HEK293T (cell line): ENCODE data around the gene ATP5F1D.

Source experiments
- CTCF ChIA-PET: fragments of 350-600 bp; formaldehyde crosslinking; extraction: SDS; loops from one replicate; lab custom pipeline; 2021; ENCODE audit warnings: antibody characterized with exemption, inconsistent platforms; lab: Yijun Ruan, JAX
- POLR2A ChIA-PET: fragments of 350-600 bp; formaldehyde crosslinking; extraction: SDS; loops from one replicate; lab custom pipeline; 2020; ENCODE audit warnings: antibody characterized with exemption, inconsistent platforms; lab: Yijun Ruan, JAX
- DNase-seq: peaks from one replicate; pipeline ENCODE4 v3.0.0; 2012; ENCODE audit warnings: mixed read lengths; ENCODE audit errors: extremely low spot score
- ARNT ChIP-seq: fragments of 450-650 bp; IDR thresholded peaks from 2 replicates; pipeline ENCODE4 v1.6.1; 2017; ENCODE audit warnings: mild to moderate bottlenecking
- BHLHE40 ChIP-seq: fragments of 450-650 bp; IDR thresholded peaks from 2 replicates; pipeline ENCODE4 v1.6.1; 2016; ENCODE audit warnings: mild to moderate bottlenecking, moderate library complexity, borderline replicate concordance
- CTBP1 ChIP-seq: fragments of 450-650 bp; IDR thresholded peaks from 2 replicates; pipeline ENCODE4 v1.6.1; 2016; ENCODE audit warnings: borderline replicate concordance
- ELF4 ChIP-seq: fragments of 450-650 bp; IDR thresholded peaks from 2 replicates; pipeline ENCODE4 v1.6.1; 2017; ENCODE audit warnings: antibody characterized with exemption
- FOXK2 ChIP-seq: fragments of 450-650 bp; IDR thresholded peaks from 2 replicates; pipeline ENCODE4 v1.6.1; 2016; ENCODE audit warnings: mild to moderate bottlenecking
- FOXM1 ChIP-seq: fragments of 450-650 bp; IDR thresholded peaks from 2 replicates; pipeline ENCODE4 v1.6.1; 2017; ENCODE audit warnings: mild to moderate bottlenecking, borderline replicate concordance
- HDGF ChIP-seq: fragments of 450-650 bp; IDR thresholded peaks from 2 replicates; pipeline ENCODE4 v1.6.1; 2017; ENCODE audit warnings: antibody characterized with exemption, borderline replicate concordance
- L3MBTL2 ChIP-seq: fragments of 450-650 bp; conservative IDR thresholded peaks from 2 replicates; pipeline ENCODE4 v1.6.1; 2016; ENCODE audit warnings: mild to moderate bottlenecking
- LEF1 ChIP-seq: fragments of 450-650 bp; IDR thresholded peaks from 2 replicates; pipeline ENCODE4 v1.6.1; 2017; ENCODE audit warnings: mild to moderate bottlenecking, borderline replicate concordance
- SP1 ChIP-seq: fragments of 450-650 bp; IDR thresholded peaks from 2 replicates; pipeline ENCODE4 v1.6.1; 2017
- SUZ12 ChIP-seq: fragments of 450-650 bp; IDR thresholded peaks from 2 replicates; pipeline ENCODE4 v1.6.1; 2016; ENCODE audit warnings: mild to moderate bottlenecking
- TARDBP ChIP-seq: fragments of 450-650 bp; IDR thresholded peaks from 2 replicates; pipeline ENCODE4 v1.6.1; 2016
- ZNF384 ChIP-seq: fragments of 450-650 bp; IDR thresholded peaks from 2 replicates; pipeline ENCODE4 v1.6.1; 2016
- TF ChIP-seq, protein P1 (sequence below): fragments of 450-650 bp; IDR thresholded peaks from 2 replicates; pipeline ENCODE4 v1.6.1; 2016

The ATP5F1D gene

DNA sequence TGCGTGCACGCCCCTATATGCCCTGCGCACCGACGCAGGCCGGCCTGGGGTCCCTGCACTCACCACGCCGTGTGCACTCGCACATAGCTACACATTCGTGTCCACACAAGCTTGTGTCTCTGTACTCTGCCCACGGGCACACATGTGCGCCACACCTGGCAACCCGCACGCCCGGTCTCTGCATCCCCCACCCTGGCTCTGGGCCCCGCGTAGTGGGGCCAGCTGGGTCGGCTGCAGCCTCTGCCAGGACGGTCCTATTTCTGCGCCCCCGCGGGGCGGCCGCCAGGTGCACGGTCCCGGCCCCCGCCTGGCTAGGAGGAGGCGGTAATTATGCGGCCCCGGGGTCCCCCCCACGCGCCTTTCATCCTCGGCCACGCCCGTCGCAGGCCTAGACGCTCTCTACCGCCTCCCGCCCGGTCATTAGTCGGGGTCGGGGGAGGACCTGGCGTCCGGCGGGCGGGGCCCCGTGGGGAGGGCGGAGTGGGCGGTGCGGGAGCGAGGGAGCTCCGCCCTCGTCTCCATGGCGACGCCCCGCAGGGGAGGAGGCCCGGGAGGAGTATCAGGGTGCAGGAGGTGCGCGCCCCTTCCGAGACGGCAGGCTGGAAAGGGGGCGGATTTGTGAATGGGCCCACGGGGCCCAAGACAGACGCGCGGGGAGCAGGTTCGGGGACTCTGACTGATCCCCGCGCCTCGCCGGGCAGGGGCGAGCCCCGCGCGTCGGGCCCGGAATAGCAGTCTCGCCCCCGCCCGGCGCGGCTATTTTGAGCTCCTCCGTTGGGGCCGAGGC lies 24.8 kb downstream of the ATP5F1D start:
- DNase-seq: peak; percentile 66
- ChIA-PET CTCF (interaction anchor here (0.6 to 7.3 kb wide), 9 partner anchors 9 to 67 kb away, joined by 3 to 149 read pairs (median 5); partner anchors contain the start of genes ATP5F1D and FAM174C), POLR2A (interaction anchor here (0.6 to 6.9 kb wide), 7 partner anchors 9 to 24 kb away, joined by 3 to 375 read pairs (median 5); partner anchors contain the start of genes ATP5F1D, CBARP and FAM174C)
- TF ChIP-seq FOXK2: no peak
- TF ChIP-seq HDGF: 0 out of 2 replicates have a peak, but pooled peaks have one; percentile 0
- no peak for TF ChIP-seq ARNT
- TF ChIP-seq LEF1: no peak
- TF ChIP-seq ZNF384: no peak
- TF ChIP-seq ELF4: no peak

DNA sequence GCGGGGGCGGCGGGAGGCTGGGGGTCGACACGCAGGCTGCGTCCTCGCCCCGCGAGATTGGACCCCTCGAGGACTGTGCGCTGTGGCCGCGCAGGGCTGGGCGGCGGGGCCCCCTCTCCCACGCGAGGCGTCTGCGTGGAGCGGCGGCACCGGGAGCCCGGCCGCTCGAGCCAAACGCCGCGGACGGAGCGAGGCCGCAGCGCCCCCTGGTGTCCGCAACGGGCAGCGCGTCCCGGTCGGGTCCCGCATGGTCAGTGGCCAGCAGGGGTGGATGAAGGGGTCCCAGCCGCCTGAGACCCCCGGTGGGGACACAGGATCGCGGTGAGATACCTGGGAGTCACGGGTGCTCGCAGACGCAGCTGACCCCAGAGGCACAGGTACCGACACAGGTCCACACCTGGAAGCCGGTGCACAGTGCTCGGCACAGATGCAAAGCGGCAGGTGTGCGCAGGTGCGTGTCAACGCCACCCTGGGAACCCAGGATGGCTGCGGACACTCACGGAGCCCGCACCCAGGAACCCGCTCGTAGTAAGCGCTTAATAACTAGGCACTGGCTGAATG lies 25.4 kb downstream of the ATP5F1D start:
- peak; percentile 41; the same call in 1 of the 2 replicates for TF ChIP-seq FOXM1
- TF ChIP-seq LEF1: no peak
- TF ChIP-seq TARDBP: peak; percentile 71; the same call in 1 of the 2 replicates
- TF ChIP-seq SUZ12: no peak
- no peak for TF ChIP-seq ARNT
- ChIA-PET POLR2A (interaction anchor here (1.0 to 6.9 kb wide), 6 partner anchors 8 to 24 kb away, joined by 3 to 375 read pairs (median 6); partner anchors contain the start of genes ATP5F1D, CBARP and FAM174C), CTCF (interaction anchor here (0.6 to 7.3 kb wide), 8 partner anchors 10 to 66 kb away, joined by 3 to 149 read pairs (median 6); partner anchors contain the start of gene ATP5F1D)
- DNase-seq: peak; percentile 63

DNA sequence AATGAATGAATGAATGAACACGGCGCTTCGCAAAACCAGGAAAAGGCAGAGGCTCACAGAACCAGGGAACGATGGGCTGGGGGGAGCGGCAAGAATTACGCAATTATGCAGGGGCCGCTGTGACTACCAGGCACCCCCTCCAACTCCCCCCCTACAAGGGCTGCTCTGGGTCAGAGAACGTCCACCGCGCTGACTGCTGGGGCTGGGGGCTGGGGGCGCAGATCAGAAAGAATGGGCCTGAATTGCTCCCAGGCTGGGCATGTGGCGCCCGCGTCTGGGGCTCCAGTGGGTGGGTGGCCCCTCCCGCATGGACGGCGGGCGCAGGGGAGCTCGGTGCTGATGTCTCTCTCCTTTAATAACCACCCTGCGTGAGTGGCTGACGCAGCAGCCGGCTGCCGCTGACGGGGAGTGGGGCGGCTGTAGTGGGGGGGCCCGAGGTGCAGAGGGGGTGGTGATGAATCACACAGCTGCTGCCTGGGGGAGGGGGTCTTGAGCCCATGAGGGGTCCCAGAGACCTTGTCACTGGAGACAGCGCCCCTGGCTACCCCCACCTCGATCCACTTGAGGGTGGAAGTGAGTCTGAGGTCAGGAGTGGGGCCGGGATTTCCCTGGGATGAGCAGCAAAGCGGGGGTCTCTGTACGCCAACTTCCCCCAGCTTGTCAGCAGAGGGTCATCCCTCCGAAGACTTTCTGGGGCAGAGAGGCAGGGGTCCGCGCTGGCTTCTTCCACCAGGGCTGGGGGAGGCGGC lies 26.1 kb downstream of the ATP5F1D start:
- ChIA-PET CTCF (interaction anchor here (7.3 kb wide), 1 partner anchor 22 kb away, joined by 149 read pairs; no protein-coding TSS in a partner anchor), POLR2A (interaction anchor here (1.0 to 6.9 kb wide), 5 partner anchors 12 to 87 kb away, joined by 4 to 375 read pairs (median 8); partner anchors contain the start of genes ATP5F1D and CBARP)
- no peak for TF ChIP-seq ZNF384
- TF ChIP-seq FOXM1: 0 out of 2 replicates have a peak, but pooled peaks have one; percentile 50
- TF ChIP-seq, protein P1, sequence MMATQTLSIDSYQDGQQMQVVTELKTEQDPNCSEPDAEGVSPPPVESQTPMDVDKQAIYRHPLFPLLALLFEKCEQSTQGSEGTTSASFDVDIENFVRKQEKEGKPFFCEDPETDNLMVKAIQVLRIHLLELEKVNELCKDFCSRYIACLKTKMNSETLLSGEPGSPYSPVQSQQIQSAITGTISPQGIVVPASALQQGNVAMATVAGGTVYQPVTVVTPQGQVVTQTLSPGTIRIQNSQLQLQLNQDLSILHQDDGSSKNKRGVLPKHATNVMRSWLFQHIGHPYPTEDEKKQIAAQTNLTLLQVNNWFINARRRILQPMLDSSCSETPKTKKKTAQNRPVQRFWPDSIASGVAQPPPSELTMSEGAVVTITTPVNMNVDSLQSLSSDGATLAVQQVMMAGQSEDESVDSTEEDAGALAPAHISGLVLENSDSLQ: no peak
- no peak for TF ChIP-seq HDGF
- no peak for TF ChIP-seq FOXK2
- no peak for TF ChIP-seq TARDBP
- TF ChIP-seq SUZ12: no peak
- TF ChIP-seq SP1: no peak
- DNase-seq: no peak

DNA sequence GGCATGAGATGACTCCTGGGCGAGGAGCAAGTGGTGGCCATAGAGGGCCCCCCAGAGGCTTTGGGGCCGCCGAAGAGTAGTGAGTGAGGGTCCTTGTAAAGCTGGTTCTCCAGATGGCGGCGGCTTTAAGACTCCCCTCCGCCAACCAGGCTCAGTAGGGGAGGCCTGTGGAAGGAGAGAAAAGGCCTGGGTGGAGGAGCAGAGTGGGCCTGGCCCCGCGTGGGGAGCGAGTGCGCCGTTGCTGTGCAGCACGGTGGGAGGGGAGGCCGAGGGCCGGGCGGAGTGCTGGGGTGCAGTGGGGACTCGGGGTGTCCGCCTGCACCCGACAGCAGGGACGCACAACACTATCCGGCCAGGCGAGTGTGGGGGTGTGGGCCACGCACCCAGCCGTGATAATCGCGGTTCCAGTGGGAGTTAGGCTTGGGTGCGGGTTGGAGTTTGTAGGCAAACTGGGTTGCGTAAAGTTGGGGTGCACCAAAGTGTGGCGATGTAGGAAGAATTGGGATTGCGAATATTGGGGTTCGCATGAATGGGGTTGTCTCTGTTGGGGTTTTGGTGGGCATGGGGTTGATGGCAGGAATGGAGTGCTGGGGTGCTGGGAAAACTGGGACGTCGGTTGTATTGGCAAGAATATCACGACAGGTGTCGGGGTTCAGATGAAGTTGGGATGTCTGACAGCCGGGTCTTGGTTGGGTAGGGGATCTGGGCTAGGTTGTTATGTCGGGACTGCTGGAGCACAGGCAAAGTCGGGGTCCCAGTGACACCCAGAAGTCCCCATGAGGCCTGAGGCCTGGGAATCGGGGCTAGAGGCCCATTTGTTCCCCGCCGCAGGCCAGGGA lies 26.9 kb downstream of the ATP5F1D start:
- DNase-seq: no peak
- ChIA-PET CTCF (interaction anchor here (0.8 to 7.3 kb wide), 3 partner anchors 12 to 23 kb away, joined by 4 to 149 read pairs (median 4); no protein-coding TSS in a partner anchor), POLR2A (interaction anchor here (0.6 to 6.9 kb wide), 93 partner anchors 8 to 480 kb away, joined by 3 to 375 read pairs (median 5); partner anchors contain the start of genes ABCA7, ATP5F1D, CBARP and CNN2)
- peak; percentile 58; the same call in 1 of the 2 replicates for TF ChIP-seq TARDBP
- TF ChIP-seq BHLHE40: no peak

DNA sequence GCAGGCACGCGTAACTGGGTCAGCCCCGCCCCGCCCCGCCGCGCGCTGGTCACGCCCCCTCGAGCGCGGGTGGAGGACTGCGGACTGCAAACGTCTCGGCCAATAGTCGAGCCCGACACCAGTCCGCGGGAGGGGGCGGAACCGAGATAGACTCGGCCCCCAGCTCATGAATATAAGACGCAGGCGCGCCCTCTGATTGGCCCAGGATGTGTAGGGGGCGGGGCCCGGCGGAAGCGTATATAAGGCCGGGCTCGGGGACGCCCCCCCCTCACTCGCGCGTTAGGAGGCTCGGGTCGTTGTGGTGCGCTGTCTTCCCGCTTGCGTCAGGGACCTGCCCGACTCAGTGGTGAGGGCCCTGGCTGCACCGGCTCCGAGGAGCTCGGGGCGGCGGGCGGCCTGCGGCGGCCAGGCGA lies 27.5 kb downstream of the ATP5F1D start, which contains the start of gene CIRBP:
Gene CIRBP (plus strand): TSS at position 268 of the 413 bp plus-strand sequence. CDS start 1,602 bp downstream, outside the sequence.
- ChIA-PET POLR2A (interaction anchor here (0.6 to 6.9 kb wide), 92 partner anchors 9 to 480 kb away, joined by 3 to 375 read pairs (median 5); partner anchors contain the start of genes ABCA7, ATP5F1D, CBARP and CNN2), CTCF (interaction anchor here (0.8 to 7.3 kb wide), 3 partner anchors 11 to 24 kb away, joined by 4 to 149 read pairs (median 4); no protein-coding TSS in a partner anchor)
- peak; percentile 94 for DNase-seq
- TF ChIP-seq FOXM1 (peak; percentile 63; the same call in 1 of the 2 replicates), ELF4 (peak; percentile 77; the same call in 1 of the 2 replicates), ZNF384 (no peak), CTBP1 (no peak)

DNA sequence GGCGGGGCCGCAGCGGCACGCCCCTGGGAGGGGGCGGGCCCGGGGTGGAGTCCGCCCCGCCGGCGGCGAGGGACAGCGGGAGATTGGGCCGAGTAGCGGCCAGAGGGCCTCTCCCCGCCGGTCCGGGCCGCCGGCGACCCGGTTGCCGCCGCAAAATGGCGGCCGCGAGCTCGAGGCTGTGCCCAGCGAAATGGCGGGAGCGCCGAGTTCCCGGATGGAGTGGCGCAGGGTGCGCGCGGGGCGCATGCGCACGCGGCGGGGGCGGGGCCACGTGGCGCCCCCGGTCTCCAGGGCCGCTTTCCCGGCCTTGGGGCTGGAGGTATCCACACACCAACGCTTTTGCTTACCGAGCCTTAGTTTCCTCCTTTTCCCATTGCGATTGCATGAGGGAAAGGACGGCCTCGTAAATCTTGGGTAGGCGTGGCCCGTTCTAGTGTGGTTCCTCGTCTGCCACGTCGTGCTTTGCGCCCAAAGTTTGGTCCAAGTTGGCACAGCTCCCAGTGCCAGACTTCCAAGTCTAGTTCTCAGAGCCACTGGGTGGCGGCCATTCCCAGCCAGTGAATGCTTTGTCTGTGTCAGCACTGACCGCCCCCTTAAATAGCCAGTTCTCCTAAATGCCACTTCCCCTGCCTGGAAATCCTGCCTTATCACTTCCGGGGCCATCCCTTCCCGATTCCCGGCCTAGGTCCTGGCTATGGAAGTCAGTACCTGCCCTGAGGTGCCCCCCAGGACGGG lies 28.1 kb downstream of the ATP5F1D start:
- ChIA-PET POLR2A (interaction anchor here (0.8 to 6.9 kb wide), 48 partner anchors 8 to 481 kb away, joined by 3 to 375 read pairs (median 6); partner anchors contain the start of genes ABCA7, ATP5F1D, CBARP and CNN2), CTCF (interaction anchor here (0.8 to 7.3 kb wide), 3 partner anchors 10 to 24 kb away, joined by 4 to 149 read pairs (median 4); no protein-coding TSS in a partner anchor)
- DNase-seq: peak; percentile 73
- 0 out of 2 replicates have a peak, but pooled peaks have one; percentile 89 for TF ChIP-seq LEF1
- peak; percentile 52; the same call in 1 of the 2 replicates for TF ChIP-seq ARNT
- TF ChIP-seq, protein P1: peak; percentile 53; the same call in 1 of the 2 replicates
- TF ChIP-seq HDGF: no peak
- TF ChIP-seq L3MBTL2: peak; percentile 69
